ENCODE results near the gene GDF11.

- TF ChIP-seq CTCF (IDR thresholded peaks at IDR 0.05) (no peak), POLR2A (IDR thresholded peaks at IDR 0.05) (no peak)
Observed at GRCh38 chr12:55718624-55719275, 24.2 kb upstream of the GDF11 start.
